ENCODE results near the gene NBAS. TPM values are rescaled to one million over a fixed set of nuclear protein-coding genes. Genes with fewer than 3 reads are reported as not detected.
A peak's percentile ranks its signal among the peaks of the same experiment; 100 is the strongest.

NBAS gene
- total RNA-seq, 1 donor from 2014 or later: 57.6 TPM

GRCh38 chr2:15559379-15560139 lies 1.6 kb downstream of the NBAS start:
- no peak for TF ChIP-seq EZH2 (IDR thresholded peaks at IDR 0.05; ENCODE audit: insufficient read depth, low read length)
- TF ChIP-seq CTCF (IDR thresholded peaks at IDR 0.05; ENCODE audit: insufficient read depth, low read depth, low read length): no peak
- Mint-ChIP-seq H3K27ac (ENCODE audit: unreplicated experiment) (peak overlapping the region; percentile 54), H3K4me3 (ENCODE audit: unreplicated experiment) (peak overlapping the region; percentile 99), H3K4me1 (ENCODE audit: low read depth, unreplicated experiment) (peaks cover 26% of the 10 kb centered on the region), H3K27me3 (ENCODE audit: low read depth, unreplicated experiment) (no peaks in the 10 kb centered on the region), H3K9me3 (ENCODE audit: unreplicated experiment) (no peaks in the 10 kb centered on the region), H3K36me3 (ENCODE audit: low read depth, unreplicated experiment) (peaks cover 2% of the 10 kb centered on the region)
- Histone ChIP-seq H4K20me1 (ENCODE audit: insufficient read depth, low read length) (peaks cover 18% of the 10 kb centered on the region), H3K4me1 (ENCODE audit: insufficient read depth, low read length) (peaks cover 5% of the 10 kb centered on the region), H3K4me3 (ENCODE audit: insufficient read depth, low read depth, low read length) (peak overlapping the region; percentile 96), H2AFZ (ENCODE audit: low read depth, low read length) (no peak overlapping the region), H3K27me3 (ENCODE audit: insufficient read depth, low read length) (no peaks in the 10 kb centered on the region), H3K27ac (ENCODE audit: low read depth, low read length) (no peak overlapping the region), H3K79me2 (ENCODE audit: insufficient read depth, low read length) (peaks cover 55% of the 10 kb centered on the region), H3K4me2 (ENCODE audit: low read length) (peak overlapping the region; percentile 93), H3K36me3 (ENCODE audit: insufficient read depth, low read length) (no peaks in the 10 kb centered on the region), H3K9ac (ENCODE audit: low read length) (peak overlapping the region; percentile 94), H3K9me3 (ENCODE audit: insufficient read depth, low read depth, low read length) (no peaks in the 10 kb centered on the region)
- no peak for FAIRE-seq
- DNase-seq (ENCODE audit: low read depth): no peak

GRCh38 chr2:15557887-15558311 lies 3.2 kb downstream of the NBAS start:
- Histone ChIP-seq H3K36me3 (ENCODE audit: insufficient read depth, low read length) (peaks cover 2% of the 10 kb centered on the region), H3K4me3 (ENCODE audit: insufficient read depth, low read depth, low read length) (no peak overlapping the region), H3K9me3 (ENCODE audit: insufficient read depth, low read depth, low read length) (no peaks in the 10 kb centered on the region), H3K4me2 (ENCODE audit: low read length) (no peak overlapping the region), H3K27ac (ENCODE audit: low read depth, low read length) (no peak overlapping the region), H3K4me1 (ENCODE audit: insufficient read depth, low read length) (peaks cover 5% of the 10 kb centered on the region), H3K9ac (ENCODE audit: low read length) (no peak overlapping the region), H4K20me1 (ENCODE audit: insufficient read depth, low read length) (peaks cover 22% of the 10 kb centered on the region), H3K79me2 (ENCODE audit: insufficient read depth, low read length) (peaks cover 60% of the 10 kb centered on the region), H3K27me3 (ENCODE audit: insufficient read depth, low read length) (no peaks in the 10 kb centered on the region), H2AFZ (ENCODE audit: low read depth, low read length) (no peak overlapping the region)
- no peak for DNase-seq (ENCODE audit: low read depth)
- Mint-ChIP-seq H3K27me3 (ENCODE audit: low read depth, unreplicated experiment) (no peaks in the 10 kb centered on the region), H3K4me1 (ENCODE audit: low read depth, unreplicated experiment) (peaks cover 26% of the 10 kb centered on the region), H3K36me3 (ENCODE audit: low read depth, unreplicated experiment) (peaks cover 3% of the 10 kb centered on the region), H3K9me3 (ENCODE audit: unreplicated experiment) (no peaks in the 10 kb centered on the region), H3K27ac (ENCODE audit: unreplicated experiment) (no peak overlapping the region), H3K4me3 (ENCODE audit: unreplicated experiment) (no peak overlapping the region)
- TF ChIP-seq EZH2 (IDR thresholded peaks at IDR 0.05; ENCODE audit: insufficient read depth, low read length) (no peak), CTCF (IDR thresholded peaks at IDR 0.05; ENCODE audit: insufficient read depth, low read depth, low read length) (no peak)
- FAIRE-seq: no peak

Measured in astrocyte (in vitro differentiated cells and primary cell).